ENCODE results near the gene RRP36.

GRCh38 chr6:43037706-43038105 is 16.3 kb downstream of the RRP36 start:
- TF ChIP-seq CTCF (IDR thresholded peaks at IDR 0.05) (no peak), EZH2 (IDR thresholded peaks at IDR 0.05) (no peak)

Data from neural progenitor cell (in vitro differentiated cells).